ENCODE data around the gene PPM1N.

The PPM1N gene

DNA sequence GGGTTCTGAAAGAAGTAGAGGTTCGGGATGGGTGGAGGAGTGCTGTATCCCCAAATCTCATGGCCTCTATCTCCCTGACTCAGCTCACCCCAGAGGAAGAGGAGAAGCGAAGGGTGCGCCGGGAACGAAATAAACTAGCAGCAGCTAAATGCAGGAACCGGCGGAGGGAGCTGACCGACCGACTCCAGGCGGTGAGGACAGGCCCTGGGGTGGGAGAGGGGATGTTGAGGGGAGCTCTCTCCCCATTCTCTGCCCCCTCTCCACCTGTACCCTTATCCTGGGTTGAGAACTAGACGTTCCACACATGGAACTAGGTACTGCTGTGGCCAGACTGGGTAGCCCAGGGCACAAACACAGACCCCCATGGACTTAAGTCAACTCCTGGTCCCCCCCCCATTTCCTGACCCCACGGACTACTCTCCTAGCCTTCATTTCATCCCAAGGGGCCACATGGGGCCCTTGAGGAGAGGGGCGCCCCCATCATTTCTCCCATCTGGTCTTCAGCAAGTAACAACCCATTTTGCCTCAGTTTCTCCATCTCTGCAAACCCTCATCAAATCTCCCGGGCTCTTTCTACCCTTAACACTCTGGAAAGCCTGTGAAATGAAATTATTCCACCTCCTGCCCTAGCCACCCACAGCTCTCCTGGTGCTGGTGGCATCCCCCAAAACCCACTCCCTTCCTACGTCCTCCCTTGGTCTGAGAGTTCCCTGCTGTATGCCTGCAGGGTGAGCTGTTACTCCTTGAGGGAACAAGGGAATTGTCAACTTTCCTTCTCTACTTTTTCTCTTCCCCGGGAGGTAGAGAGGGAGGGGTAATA lies 26.9 kb upstream of the PPM1N start:
- DNase-seq: no peak

- DNase-seq: no peak
These were observed 26.2 kb upstream of the PPM1N start for GRCh38 chr19:45471931-45472562.

GRCh38 chr19:45472563-45473366 lies 25.5 kb upstream of the PPM1N start:
- no peak for DNase-seq

GRCh38 chr19:45473367-45473681 lies 24.9 kb upstream of the PPM1N start:
- DNase-seq: no peak

- DNase-seq: no peak
These were observed 24.3 kb upstream of the PPM1N start for GRCh38 chr19:45473682-45474605.

DNA sequence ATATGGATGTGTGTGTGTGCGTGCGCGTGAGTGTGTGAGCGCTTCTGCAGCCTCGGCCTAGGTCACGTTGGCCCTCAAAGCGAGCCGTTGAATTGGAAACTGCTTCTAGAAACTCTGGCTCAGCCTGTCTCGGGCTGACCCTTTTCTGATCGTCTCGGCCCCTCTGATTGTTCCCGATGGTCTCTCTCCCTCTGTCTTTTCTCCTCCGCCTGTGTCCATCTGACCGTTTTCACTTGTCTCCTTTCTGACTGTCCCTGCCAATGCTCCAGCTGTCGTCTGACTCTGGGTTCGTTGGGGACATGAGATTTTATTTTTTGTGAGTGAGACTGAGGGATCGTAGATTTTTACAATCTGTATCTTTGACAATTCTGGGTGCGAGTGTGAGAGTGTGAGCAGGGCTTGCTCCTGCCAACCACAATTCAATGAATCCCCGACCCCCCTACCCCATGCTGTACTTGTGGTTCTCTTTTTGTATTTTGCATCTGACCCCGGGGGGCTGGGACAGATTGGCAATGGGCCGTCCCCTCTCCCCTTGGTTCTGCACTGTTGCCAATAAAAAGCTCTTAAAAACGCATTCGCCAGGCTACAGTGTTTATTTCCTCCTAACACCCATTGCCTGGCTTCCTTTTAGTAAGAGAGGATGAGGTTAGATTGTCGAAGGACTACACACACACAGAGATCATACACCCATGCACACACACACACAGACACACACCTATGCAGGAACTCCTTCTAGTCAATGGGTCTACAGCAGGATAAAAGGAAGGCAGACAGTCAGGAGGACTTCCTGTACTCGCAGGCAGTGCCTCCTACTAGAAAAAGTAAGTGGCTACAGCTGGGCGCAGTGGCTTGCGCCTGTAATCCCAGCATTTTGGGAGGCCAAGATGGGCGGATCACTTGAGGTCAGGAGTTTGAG lies 23.4 kb upstream of the PPM1N start:
- no peak for DNase-seq

DNA sequence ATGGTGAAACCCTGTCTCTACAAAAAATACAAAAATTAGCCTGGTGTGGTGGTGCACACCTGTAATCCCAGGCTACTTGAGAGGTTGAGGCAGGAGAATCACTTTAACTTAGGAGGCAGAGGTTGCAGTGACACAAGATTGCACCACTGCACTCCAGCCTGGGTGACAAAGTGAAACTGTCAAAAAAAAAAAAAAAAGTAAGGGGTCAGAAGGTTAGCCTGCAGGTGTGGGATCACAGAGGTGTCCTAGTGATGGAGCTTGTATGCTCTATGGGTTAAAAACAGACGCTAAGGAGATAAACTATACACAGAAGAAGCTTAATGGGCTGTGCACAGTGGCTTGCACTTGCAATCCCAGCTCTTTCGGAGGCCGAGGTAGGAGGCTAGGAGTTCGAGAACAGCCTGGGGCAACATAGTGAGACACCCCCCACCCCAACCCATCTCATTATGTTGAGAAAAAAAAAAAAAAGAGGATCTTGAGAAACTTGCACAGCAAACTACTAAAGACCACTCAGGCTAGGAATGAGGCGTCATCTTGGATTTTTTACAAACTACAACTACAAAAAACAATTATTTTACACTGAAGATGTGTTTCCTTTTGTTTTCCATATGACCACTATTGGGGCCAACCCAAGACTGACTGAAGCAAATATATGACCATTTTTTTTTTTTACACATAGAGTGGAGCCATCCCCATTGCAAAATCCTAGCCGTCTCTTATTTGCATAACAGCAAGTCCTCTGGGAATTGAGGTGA lies 22.5 kb upstream of the PPM1N start:
- DNase-seq: no peak

DNA sequence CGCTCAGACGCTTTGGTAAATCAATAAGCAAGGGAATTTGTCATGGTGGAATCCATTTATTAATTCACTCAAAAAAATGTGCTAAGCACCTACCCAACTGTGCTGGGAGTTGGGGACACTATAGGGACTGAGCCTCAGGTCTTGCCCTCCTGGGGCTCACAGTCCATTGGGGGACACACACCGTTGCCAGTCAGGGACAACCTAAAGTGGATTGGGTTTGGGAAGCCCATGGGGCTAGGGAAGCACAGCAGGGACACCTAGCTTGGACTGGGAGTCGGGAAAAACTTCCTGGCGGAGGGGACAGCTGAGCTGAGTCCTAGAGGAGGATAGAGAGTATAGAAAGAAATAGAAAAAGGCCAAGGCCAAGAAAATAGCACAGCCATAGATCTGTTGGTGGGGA lies 21.9 kb upstream of the PPM1N start:
- no peak for DNase-seq

DNA sequence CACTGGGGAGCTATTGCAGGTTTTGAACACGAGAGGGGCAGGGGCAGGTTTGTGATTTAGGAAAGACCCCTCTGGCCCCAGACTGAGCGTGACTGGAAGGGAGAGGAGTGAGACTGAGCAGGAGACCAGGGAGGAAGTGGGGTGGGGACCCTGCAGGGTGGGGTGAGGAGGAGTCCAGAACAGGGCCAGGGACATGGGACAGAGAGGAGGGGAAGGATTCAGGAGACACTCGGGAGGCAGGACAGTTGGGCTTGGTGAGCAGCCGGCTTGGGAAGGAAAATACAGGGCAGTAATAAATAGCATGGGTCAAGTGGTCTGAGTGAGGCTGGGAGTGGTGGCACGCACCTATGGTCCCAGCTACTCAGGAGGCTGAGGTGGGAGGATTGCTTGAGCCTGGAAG lies 21.1 kb upstream of the PPM1N start:
- no peak for DNase-seq

- no peak for DNase-seq
These were observed 20.4 kb upstream of the PPM1N start for GRCh38 chr19:45477713-45478453.

DNA sequence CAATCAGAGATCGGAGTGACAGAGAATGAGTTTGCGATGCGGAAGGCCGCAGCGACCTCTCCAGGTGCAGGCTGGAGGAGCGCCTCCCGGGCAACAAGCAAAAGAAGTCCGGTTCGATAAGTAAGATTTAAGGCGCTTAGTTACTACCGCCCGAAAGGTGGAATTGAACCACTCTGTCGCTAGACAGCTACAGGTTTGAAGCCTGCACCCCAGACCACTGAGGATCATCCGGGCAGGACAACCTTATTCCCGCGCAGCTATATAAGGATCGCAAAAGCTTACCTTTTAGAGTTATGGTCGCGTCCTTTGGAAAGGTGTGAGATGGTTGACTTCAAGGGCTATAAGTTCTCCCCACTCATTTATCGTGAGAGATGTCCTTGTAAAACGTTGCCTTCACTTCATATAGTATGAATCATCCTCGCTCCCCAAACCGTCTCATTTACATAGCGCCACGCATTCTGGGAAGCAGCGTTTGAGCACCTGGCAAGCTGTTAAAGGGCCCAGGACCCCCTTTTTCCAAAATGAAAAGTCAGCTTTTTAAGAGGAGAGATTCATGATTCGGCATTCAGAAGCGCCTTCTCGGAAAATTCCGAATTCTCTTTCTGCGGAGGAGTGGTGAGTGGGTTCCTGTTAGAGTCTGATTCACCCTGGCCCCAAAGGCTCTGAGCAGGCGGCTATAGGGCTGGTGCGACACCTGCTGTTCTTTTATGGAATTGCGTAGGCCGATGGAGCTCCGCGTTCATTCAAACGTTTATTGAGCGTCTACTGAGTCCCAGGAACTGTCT lies 19.6 kb upstream of the PPM1N start:
- peak; percentile 90 for DNase-seq

- DNase-seq: no peak
These were observed 15.2 kb upstream of the PPM1N start for GRCh38 chr19:45483033-45483432.

- no peak for DNase-seq
These were observed 13.8 kb upstream of the PPM1N start for GRCh38 chr19:45484273-45484945.

- peak; percentile 95 for DNase-seq
These were observed 12.8 kb upstream of the PPM1N start for GRCh38 chr19:45485305-45486077.

DNA sequence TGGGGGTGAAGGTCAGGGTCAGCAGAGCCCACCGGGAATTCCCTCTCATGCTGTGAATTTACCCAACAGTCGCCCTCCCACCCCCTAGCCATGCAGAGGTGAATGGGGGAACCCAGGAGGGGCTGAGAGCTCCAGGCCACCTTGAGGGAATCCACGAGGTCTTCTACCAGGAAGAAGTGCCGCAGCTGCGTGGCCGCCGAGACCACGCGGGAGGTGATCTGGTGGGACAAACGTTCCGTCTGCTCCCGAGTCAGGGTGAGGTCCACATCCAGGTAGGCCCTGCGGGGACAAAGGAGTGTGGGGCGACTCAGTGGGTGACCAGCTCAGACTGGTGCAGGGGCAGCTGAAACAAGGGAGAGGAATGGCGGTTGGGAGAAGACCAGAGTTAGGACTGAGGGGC lies 9.5 kb upstream of the PPM1N start:
- DNase-seq: no peak

GRCh38 chr19:45489216-45489855 lies 8.9 kb upstream of the PPM1N start:
- DNase-seq: no peak

GRCh38 chr19:45492137-45492626 lies 6.1 kb upstream of the PPM1N start:
- no peak for DNase-seq

Measured in CD4-positive, alpha-beta T cell treated with Interleukin-4 for 4 hours (primary cell).